PFSK-1 (cell line): ENCODE measurements around the gene FXYD1.

Experiments
- FOXP2 ChIP-seq: optimal IDR thresholded peaks from 2 replicates; pipeline ENCODE3; 2011; ENCODE audit warnings: borderline replicate concordance, control low read depth, inconsistent platforms; ENCODE audit not compliant: insufficient read depth; ENCODE audit errors: extremely low read length, extremely low read depth
- POLR2AphosphoS5 ChIP-seq: IDR thresholded peaks from 2 replicates; pipeline ENCODE4 v1.6.1; 2012; ENCODE audit warnings: low read depth, mild to moderate bottlenecking, control low read depth, low read length, moderate library complexity
- SIN3A ChIP-seq: IDR thresholded peaks from 2 replicates; pipeline ENCODE4 v1.6.1; 2012; ENCODE audit warnings: mild to moderate bottlenecking, low read length, moderate library complexity, borderline replicate concordance; ENCODE audit not compliant: insufficient read depth
- TAF1 ChIP-seq: IDR thresholded peaks from 2 replicates; pipeline ENCODE4 v1.6.1; 2012; ENCODE audit warnings: low read length, control low read depth, borderline replicate concordance; ENCODE audit not compliant: insufficient read depth
- TF ChIP-seq, protein P1 (sequence below), 2 experiments: IDR thresholded peaks; 2 replicates each; pipeline versions ENCODE4 v1.6.1 to v1.8.0; 2011 to 2012; ENCODE audit warnings: low read depth in 2 of 2, low read length in 2 of 2, control low read depth in 1 of 2, inconsistent platforms in 1 of 2, mild to moderate bottlenecking in 1 of 2, moderate library complexity in 1 of 2; ENCODE audit not compliant: insufficient read depth in 1 of 2

FXYD1 gene

GRCh38 chr19:35106898-35107541, 31.6 kb upstream of the FXYD1 start:
- TF ChIP-seq SIN3A = no peak
- no peak for TF ChIP-seq TAF1
- TF ChIP-seq POLR2AphosphoS5 = no peak
- TF ChIP-seq, protein P1, sequence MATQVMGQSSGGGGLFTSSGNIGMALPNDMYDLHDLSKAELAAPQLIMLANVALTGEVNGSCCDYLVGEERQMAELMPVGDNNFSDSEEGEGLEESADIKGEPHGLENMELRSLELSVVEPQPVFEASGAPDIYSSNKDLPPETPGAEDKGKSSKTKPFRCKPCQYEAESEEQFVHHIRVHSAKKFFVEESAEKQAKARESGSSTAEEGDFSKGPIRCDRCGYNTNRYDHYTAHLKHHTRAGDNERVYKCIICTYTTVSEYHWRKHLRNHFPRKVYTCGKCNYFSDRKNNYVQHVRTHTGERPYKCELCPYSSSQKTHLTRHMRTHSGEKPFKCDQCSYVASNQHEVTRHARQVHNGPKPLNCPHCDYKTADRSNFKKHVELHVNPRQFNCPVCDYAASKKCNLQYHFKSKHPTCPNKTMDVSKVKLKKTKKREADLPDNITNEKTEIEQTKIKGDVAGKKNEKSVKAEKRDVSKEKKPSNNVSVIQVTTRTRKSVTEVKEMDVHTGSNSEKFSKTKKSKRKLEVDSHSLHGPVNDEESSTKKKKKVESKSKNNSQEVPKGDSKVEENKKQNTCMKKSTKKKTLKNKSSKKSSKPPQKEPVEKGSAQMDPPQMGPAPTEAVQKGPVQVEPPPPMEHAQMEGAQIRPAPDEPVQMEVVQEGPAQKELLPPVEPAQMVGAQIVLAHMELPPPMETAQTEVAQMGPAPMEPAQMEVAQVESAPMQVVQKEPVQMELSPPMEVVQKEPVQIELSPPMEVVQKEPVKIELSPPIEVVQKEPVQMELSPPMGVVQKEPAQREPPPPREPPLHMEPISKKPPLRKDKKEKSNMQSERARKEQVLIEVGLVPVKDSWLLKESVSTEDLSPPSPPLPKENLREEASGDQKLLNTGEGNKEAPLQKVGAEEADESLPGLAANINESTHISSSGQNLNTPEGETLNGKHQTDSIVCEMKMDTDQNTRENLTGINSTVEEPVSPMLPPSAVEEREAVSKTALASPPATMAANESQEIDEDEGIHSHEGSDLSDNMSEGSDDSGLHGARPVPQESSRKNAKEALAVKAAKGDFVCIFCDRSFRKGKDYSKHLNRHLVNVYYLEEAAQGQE (IDR thresholded peaks at IDR 0.05; ENCODE audit: insufficient read depth in 1 of 2, low read depth in 2 of 2, low read length in 2 of 2) = no peak
- no peak for TF ChIP-seq FOXP2

- TF ChIP-seq, protein P1 (IDR thresholded peaks at IDR 0.05; ENCODE audit: insufficient read depth in 1 of 2, low read depth in 2 of 2, low read length in 2 of 2) = no peak
- TF ChIP-seq SIN3A = no peak
- TF ChIP-seq FOXP2 = no peak
- no peak for TF ChIP-seq TAF1
- no peak for TF ChIP-seq POLR2AphosphoS5
These were observed 31.1 kb upstream of the FXYD1 start for GRCh38 chr19:35107545-35107944.

DNA sequence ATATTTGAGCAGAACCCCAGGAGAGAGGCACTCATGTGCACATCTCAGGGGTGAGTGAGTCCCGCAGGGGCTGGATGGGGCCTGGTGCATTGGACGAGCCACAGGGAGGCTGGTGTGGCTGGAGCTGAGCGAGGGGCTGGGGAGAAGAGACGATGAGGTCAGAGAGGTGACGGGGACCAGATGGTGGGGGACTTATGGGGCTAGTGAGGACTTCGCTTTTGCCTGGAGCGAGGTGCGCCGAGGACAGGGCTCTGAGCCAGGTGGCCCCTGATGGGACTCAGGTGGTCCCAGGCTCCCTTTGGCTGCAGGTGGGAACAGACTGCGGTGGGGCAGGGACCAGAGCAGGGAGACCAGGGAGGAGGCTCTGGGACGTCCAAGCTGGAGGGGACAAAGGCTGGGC, 29.9 kb upstream of the FXYD1 start:
- TF ChIP-seq FOXP2 (no peak), SIN3A (no peak), TAF1 (no peak), POLR2AphosphoS5 (no peak)
- TF ChIP-seq, protein P1 (IDR thresholded peaks at IDR 0.05; ENCODE audit: insufficient read depth in 1 of 2, low read depth in 2 of 2, low read length in 2 of 2) = no peak

DNA sequence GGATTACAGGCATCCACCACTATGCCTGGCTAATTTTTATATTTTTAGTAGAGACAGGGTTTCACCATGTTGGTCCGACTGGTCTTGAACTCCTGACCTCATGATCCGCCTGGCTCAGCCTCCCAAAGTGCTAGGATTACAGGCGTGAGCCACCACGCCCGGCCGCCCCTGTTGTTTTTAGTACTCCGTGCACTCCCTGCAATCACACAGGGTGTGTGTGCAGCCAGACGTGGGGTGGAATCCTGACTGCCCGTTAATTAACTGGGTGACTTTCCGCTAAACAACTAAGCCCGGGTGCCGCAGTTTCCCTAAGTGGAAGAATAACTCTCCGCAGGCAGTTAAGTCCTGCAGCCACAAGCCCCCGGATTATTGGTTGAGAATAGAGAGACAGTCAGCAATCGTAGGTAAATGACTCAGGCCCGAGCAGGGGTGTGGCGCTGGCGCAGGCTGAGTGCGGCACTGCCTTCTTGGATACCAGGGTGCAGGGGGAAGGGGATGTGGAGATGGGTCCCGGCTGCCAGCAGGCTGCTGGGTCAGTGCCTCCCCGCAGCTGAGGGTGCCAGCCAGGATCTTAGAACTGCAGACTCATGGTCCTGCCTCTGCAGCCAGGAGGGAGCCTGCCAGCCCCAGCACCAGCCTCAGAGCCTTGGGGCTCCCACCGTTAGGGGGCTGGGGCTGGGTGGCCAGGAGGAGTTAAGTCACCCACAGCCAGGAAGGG, 29.1 kb upstream of the FXYD1 start:
- TF ChIP-seq, protein P1 (IDR thresholded peaks at IDR 0.05; ENCODE audit: insufficient read depth in 1 of 2, low read depth in 2 of 2, low read length in 2 of 2) = no peak
- no peak for TF ChIP-seq SIN3A
- no peak for TF ChIP-seq POLR2AphosphoS5
- TF ChIP-seq TAF1 = no peak
- no peak for TF ChIP-seq FOXP2

DNA sequence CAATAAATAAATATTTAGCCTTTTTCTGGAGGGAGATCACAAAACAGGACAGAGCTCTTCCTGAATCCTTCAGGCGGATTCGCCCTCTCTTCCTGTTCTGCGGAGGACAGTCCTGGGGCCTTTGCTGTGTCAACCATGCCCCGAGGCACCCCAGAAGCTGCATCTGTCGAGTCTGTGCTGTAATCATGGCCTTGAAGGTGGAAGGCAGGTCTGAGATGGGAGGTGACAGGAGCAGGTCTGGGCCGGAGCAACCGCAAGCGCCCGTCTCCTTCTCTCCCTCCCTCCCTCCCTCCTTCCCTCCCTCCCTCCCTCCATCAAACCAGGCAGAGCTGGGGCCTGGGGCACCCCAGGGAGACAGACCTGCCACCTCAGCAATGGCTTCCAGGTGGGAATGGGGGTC, 27.6 kb upstream of the FXYD1 start:
- TF ChIP-seq TAF1 (no peak), FOXP2 (no peak), POLR2AphosphoS5 (no peak), SIN3A (no peak)
- TF ChIP-seq, protein P1 (IDR thresholded peaks at IDR 0.05; ENCODE audit: insufficient read depth in 1 of 2, low read depth in 2 of 2, low read length in 2 of 2) = no peak
